HG03045 (cell line): ENCODE data around the gene PTK7.

Source experiments
- ATAC-seq: cut with Tn5 transposase; IDR thresholded peaks from one replicate; pipeline ENCODE4 v1.9.1; 2021; ENCODE audit warnings: mild to moderate bottlenecking, moderate library complexity; ENCODE audit not compliant: unreplicated experiment

PTK7 gene

DNA sequence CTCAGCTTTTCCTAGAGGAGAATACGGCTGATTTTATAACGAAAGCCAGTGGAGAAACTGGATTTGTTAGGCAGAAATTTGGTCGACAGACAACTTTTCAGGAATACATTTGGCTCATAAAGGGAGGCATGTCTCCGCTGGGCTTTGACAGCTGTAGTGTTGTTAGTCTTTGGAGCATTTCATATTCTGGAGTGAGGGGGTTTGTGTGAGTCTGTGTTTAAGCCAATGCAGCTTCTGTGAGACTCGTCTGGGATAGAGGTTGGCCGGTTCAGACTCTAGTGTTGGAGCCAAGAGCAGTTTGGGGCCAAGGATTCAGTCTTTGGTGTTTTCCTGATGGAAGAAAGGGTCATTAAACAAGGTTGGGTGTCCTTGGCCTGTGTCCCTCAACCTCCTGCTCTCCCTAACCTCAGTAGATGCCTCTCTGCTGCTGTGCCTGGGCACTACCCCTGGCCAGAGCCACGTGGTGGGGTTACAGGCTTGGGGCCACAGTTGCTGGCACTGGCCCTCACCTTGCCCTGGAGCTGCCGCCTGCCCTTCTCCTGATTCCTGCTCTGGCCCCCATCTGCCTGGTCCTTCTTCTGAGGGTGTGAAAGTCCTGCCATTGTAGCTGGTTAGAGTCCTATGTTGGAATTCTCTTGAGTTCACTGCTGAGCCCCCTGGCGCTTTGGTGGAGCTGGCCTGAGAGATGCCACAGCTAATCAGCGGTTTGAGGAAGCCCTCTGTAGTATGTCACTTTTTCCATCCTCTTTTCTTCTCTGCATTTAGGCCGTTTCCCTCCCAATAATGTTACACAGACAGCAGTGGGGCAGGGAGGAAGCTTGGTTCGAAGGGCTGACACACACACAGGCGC lies 6.9 kb downstream of the PTK7 start:
- ATAC-seq, result no peak

GRCh38 chr6:43086022-43086658 lies 10.0 kb downstream of the PTK7 start:
- no peak for ATAC-seq

- no peak for ATAC-seq
These were observed 12.5 kb downstream of the PTK7 start for GRCh38 chr6:43088654-43089056.

DNA sequence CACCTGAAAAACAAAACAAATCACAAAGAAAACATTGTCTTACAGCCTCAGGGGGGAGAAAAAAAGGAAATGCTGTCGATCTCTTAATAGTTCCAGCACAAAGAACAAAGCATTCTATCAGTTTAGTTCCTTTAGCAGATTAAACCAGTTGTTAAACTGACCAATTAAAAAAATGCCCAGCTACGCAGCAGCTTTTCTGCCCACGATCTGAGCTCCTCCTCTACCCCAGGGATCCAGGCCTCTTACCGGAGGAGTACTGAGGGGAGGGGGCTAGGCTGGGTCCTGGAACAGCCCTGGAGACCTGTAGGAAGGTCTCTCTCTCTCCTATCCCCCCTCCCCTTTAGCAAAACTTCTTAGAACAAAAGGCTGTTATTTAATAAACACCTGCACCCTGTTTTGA lies 13.4 kb downstream of the PTK7 start:
- no peak for ATAC-seq

DNA sequence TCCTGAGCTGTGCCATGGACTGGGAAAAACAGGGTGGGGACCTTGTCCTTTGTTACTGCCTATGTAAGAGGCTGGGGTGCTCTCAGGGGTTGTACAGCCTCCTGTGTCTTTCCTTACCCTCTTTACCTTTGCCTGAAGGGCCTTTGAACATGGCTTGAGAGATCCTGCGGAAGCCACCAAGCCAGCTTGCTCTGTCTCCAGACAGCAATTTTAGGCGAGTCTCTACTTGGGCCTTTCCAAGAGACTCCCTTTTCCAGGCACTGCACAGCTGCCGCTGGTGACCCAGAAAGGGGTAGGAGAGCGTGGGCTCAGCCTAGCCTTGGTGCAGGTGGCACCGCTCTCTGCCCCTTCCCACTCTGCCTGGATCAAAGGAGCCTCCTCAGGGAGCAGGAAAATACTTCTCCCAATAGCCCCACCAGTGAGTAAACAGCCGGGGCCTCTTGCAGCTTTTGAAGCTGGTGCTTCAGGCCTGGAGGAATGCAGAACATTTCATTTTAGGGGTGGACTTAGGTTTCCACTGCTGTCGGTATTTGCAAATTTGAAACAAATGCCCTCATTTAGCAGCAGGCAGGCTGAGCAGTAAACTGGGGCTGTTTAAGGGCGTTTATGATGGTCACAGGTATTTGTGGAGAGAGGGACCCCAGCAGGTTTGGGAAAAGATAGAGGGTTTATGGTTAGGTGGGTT lies 13.9 kb downstream of the PTK7 start:
- no peak for ATAC-seq

- ATAC-seq, result no peak
These were observed 14.4 kb downstream of the PTK7 start for GRCh38 chr6:43090559-43090956.

DNA sequence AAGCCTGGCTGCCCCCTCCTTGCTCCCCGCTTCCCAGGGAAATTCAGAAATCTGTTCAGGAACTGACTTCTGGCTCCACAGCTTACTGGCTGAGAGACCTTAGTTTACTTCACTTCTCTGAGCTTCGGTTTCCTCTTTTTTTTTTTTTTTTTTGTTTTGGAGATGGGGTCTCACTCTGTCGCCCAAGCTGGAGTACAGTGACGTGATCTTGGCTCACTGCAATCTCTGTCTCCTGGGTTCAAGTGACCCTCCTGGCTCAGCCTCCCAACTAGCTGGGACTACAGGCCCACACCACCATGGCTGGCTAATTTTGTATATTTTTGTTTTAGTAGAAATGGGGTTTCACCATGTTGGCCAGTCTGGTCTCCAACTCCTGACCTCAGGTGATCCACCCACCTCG lies 14.9 kb downstream of the PTK7 start:
- ATAC-seq, result no peak

DNA sequence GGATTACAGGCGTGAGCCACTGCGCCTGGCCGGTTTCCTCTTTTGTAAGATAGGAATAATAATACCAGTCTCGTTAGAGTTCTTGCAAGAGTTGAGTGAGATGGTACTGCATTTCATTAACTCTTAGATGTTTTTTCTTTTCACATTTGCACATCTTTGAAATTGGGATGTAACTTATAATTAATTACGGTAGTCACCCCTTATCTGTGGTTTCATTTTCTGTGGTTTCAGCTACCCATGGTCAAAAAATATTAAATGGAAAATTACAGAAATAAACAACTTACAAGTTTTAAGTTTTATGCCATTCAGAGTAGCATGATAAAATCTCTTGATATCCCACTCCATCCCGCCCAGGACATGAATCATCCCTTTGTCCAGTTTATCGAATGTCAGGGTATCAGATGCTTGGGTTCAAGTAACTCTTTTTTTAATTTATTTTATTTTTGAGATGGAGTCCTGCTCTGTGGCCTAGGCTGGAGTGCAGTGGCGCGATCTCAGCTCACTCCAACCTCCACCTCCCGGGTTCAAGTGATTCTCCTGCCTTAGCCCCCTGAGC lies 15.4 kb downstream of the PTK7 start:
- ATAC-seq, result no peak

GRCh38 chr6:43092635-43093034 lies 16.5 kb downstream of the PTK7 start:
- ATAC-seq, result no peak

- ATAC-seq, result no peak
These were observed 17.5 kb downstream of the PTK7 start for GRCh38 chr6:43093436-43094289.

DNA sequence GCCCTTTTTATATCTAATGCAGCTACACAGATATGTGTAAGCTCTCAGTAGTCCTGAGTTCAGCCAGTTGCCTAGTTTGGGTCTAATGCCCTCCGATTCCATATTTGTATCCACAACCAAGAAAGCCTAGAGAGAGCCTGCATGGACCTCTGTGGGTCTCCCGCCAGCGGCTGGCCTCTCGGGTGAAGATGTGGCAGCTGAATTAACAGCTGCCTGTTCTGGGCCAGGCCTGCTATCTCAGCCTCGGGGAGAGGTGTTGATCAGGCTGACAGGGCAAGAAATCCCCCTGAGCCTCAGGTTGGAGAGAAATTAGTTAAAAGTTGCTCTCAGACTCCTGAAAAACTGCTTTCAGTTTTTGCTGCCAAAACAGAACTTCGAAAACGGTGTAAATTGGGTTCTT lies 19.8 kb downstream of the PTK7 start:
- no peak for ATAC-seq

GRCh38 chr6:43096451-43097097 lies 20.5 kb downstream of the PTK7 start:
- ATAC-seq, result no peak

GRCh38 chr6:43097098-43097489 lies 21.0 kb downstream of the PTK7 start:
- ATAC-seq, result no peak

DNA sequence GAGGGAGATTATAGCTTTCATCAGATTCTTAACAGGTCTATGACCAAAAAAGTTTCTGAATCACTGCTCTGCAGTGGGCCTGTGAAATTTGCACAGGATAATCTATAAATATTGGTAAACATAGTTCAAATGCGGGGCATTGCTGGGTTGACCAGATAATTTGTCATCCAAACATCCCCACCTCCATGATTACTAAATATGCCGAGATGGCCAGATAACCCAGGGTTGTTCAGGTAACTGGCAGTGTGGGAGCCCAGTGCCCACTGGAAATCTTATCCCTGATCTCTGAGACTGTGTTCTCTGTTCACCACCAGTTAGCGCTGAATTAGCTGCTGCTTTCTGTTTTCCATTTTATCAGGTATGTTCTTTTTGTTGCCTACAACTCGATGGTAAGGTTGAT lies 21.4 kb downstream of the PTK7 start:
- no peak for ATAC-seq

- no peak for ATAC-seq
These were observed 25.4 kb downstream of the PTK7 start for GRCh38 chr6:43101497-43101896.

DNA sequence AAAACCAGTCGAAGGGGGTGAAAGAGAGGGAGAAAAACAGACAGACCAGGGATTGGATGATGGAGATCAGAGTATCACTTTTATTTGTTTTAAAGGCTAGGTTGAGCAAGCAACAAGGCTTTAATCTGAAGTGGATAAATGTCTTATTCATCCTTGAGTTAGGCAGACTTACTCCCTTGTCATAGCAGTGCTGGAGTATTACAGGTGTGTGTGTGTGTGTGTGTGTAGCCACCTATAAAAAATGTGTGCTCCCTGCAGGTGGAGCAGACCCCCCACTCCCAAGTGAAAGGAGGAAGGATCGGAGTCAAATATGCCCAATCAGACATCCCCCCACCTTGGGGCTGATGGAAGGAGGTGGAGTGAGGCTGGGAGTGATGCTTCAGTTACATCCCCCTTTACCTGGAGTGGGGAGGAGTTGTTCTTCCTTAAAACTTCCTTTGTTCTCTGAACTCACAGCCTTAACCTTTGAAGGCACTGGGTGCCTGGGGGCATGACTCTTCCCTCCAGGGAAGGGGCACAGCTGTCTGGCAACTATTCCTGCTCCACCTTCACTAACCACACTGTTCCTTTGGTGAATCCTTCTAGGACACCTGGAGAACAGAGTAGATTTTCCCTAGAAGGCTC lies 27.3 kb downstream of the PTK7 start:
- ATAC-seq, result no peak

- ATAC-seq, result no peak
These were observed 29.6 kb downstream of the PTK7 start for GRCh38 chr6:43105538-43106222.

GRCh38 chr6:43107344-43108062 lies 31.4 kb downstream of the PTK7 start:
- ATAC-seq, result no peak
